GM18909 (cell line): ENCODE measurements around the gene SNU13.
"Not testable (repeated sequence)": the region's sequence is repeated elsewhere in the genome, so short reads cannot be mapped to it uniquely, and the experiment has no call there.

Experiments used
- ATAC-seq: cut with Tn5 transposase; IDR thresholded peaks from one replicate; pipeline ENCODE4 v1.9.1; 2021; ENCODE audit warnings: mild to moderate bottlenecking; ENCODE audit not compliant: unreplicated experiment, poor library complexity

Gene SNU13

DNA sequence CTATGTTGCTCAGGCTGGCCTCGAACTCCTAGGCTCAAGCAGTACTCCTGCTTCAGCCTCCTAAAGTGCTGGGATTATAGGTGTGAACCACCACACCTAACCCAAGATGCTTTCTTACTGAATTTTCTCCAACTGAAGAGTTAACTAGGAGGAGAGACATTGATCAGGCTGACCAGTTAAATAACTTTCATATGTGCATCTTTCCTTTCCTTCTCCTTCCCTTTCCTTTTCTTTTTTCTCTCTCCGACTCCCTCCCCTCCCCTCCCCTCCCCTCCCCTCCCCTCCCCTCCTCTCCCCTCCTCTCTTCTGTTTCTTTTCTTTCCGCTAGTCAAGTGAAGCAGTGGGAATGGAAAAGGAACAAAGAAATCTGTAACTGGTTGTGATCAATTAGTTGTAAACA is 40.9 kb downstream of the SNU13 start:
- no peak for ATAC-seq

DNA sequence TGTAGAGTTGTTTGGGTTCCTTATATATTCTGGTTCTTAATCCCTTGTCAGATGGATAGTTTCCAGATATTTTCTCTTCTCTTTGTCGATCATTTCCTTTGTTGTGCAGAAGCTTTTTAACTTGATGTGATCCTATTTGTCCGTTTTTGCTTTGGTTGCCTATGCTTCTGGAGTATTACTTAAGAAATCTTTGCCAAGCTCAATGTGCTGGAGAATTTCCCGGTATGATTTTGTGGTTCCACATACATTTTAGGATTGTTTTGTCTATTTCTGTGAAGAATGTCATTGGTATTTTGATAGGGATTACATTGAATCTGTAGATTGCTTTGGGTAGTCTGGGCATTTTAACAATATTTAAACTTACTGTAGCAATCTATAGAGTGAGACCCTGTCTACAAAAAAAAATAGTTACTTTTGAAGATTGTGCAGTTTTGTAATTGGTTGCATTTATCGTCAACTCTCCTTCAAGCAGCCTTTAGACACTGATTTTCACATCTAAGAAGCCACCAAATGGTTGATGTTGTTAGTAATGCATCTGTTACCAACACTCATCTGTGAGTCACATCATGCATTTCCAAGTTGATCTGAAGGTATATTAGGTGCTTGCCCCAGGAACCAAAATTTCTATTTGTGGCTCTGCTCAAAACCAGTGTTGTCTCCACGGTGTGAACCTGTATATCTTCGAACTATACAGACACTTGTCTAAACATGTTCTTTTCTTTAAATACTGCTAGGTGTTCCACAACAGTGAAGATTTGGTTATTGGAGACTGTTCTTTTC is 46.1 kb downstream of the SNU13 start:
- no peak for ATAC-seq

GRCh38 chr22:41641854-41642253 is 46.8 kb downstream of the SNU13 start:
- ATAC-seq: no peak

DNA sequence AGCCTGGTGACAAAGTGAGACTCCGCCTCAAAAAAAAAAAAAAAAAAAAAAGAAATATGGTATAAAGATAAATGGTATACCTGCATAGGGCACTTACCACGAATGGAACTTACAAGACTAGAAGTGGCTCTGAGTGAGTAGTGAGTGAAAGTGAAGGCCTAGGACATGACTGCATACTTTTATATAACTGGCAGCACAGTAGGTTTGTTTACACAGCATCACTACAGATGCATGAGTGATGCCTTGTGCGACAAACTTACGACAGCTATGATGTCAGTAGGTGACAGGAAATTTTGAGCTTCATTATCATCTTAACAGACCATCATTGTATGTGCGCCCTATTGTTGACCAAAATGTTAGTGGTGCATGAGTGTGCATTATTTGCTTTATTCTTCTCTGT is 49.9 kb downstream of the SNU13 start:
- ATAC-seq: no peak

DNA sequence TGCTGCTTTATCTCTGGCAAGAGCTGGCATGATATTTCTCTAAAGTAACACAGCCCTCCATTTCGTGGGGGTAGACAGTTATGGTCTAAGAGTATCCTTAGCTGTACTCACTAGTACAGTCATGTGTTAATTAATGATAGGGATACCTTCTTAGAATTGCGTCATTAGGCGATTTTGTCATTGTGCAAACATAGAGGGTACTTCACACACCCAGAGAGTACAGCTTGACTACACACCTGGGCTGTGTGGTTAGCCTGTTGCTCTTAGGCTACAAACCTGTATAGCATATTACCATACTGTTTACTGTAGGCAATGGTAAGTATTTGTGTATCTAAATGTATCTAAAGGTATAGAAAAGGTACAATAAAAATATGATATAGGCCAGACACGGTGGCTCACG is 50.5 kb downstream of the SNU13 start:
- ATAC-seq: no peak

GRCh38 chr22:41637623-41638022 is 51.0 kb downstream of the SNU13 start:
- not testable (repeated sequence) for ATAC-seq

DNA sequence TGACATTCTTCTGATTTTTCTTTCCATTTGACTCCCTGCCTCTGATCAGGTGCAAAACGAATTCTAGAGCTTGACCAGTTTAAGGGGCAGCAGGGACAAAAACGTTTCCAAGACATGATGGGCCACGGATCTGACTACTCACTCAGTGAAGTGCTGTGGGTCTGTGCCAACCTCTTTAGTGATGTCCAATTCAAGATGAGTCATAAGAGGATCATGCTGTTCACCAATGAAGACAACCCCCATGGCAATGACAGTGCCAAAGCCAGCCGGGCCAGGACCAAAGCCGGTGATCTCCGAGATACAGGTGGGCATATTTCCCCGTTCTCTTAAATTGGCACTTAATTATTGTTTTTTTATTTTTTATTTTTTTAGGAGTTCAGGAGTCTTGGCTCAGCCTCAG is 52.2 kb downstream of the SNU13 start:
- ATAC-seq: no peak

DNA sequence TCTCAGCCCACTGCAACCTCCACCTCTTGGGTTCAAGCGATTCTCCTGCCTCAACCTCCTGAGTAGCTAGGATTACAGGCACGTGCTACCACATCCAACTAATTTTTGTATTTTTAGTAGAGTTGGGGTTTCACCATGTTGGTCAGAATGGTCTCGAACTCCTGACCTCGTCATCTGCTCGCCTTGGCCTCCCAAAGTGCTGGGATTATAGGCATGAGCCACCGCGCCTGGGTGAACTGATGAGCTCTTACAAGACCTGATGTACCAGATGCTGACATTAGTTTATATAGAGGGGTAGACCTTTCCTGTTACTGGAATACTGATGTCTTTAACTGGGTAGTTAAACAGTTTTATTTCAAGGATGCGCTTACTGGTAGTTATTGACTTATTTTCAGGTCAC is 54.1 kb downstream of the SNU13 start:
- ATAC-seq: not testable (repeated sequence)

DNA sequence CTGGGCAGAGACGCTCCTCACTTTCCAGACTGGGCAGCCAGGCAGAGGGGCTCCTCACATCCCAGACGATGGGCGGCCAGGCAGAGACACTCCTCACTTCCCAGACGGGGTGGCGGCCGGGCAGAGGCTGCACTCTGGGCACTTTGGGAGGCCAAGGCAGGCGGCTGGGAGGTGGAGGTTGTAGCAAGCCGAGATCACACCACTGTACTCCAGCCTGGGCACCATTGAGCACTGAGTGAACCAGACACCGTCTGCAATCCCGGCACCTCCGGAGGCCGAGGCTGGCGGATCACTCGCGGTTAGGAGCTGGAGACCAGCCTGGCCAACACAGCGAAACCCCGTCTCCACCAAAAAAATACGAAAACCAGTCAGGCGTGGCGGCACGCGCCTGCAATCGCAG is 57.1 kb downstream of the SNU13 start:
- ATAC-seq: not testable (repeated sequence)

- not testable (repeated sequence) for ATAC-seq
Observed at GRCh38 chr22:41631115-41631514, 57.6 kb downstream of the SNU13 start.

DNA sequence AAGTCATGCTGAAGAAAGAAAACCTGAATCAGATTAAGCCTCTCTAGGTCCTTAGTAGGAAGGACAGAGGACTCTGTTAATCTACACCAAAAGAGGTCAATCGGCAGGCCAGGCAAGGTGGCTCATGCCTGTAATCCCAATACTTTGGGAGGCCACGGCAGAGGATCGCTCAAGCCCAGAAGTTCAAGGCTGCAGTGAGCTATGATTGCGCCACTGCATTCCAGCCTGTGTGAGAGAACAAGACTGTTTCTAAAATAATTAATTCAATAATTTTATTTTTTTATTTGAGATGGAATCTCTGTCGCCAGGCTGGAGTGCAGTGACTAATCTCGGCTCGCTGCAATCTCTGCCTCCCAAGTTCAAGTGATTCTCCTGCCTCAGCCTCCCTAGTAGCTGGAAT is 63.1 kb downstream of the SNU13 start:
- ATAC-seq: no peak
